GM21367 (cell line): ENCODE data around the gene SNAP47.

Experiments used
- ATAC-seq: cut with Tn5 transposase; IDR thresholded peaks from one replicate; pipeline ENCODE4 v1.9.1; 2021; ENCODE audit not compliant: unreplicated experiment

SNAP47 gene

GRCh38 chr1:227748496-227749182 is 13.4 kb downstream of the SNAP47 start:
- no peak for ATAC-seq

DNA sequence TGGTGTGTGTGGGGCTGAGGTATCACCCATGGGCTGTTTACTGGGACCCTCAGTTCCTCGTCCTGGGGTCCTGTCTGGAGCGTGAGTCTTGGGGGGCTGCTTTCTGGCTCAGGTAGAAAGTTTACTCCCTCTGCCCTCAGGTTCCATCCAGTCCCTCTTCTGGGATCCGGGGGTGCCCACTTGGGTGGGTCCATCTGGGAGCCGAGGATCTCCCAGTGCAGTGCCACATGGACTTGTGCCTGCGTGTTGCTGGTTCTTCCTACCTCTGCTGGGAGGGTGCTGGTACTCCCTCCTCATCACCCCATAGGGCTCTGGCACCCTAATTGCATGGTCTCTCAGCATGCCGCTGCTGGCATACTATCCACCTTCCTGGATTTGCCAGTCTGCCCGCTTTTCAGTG is 14.0 kb downstream of the SNAP47 start:
- no peak for ATAC-seq

DNA sequence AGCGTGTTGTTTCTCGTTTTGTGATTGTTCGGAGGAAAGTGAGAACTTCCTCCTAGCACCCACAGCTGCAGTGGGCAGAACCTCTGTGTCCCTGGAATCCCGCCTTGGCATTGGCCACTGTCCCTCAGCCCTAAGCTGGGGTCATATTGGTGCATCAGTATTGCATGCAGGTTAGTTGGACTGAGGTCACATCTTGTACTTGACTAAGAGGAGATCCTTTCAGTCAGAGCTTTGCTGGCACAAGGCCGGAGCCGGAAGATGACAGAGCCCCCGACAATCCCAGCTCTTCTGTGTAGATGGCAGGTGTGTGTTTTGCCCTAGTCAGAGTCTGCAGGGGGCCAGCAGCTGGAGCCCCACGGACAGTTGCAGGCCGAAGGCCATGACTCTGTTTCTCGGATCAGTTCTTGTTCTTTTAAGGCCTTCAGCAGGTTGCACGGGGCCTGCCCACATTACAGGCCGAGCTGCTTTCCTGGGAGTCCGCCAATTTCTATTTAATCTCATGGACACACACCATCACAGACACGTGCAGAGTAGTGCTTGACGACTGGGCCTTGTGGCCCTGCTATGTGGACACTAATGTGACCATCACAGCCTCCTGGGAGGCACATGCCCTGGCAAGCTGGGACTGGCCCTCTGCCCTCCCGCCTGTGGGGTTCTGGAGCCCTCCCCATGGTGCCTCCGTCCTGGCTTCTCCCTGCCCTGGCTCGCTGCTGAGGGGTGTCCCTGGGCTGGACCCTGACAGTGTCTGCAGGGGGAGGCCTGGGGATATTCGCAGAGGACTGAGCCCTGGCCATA is 14.9 kb downstream of the SNAP47 start:
- ATAC-seq: no peak

DNA sequence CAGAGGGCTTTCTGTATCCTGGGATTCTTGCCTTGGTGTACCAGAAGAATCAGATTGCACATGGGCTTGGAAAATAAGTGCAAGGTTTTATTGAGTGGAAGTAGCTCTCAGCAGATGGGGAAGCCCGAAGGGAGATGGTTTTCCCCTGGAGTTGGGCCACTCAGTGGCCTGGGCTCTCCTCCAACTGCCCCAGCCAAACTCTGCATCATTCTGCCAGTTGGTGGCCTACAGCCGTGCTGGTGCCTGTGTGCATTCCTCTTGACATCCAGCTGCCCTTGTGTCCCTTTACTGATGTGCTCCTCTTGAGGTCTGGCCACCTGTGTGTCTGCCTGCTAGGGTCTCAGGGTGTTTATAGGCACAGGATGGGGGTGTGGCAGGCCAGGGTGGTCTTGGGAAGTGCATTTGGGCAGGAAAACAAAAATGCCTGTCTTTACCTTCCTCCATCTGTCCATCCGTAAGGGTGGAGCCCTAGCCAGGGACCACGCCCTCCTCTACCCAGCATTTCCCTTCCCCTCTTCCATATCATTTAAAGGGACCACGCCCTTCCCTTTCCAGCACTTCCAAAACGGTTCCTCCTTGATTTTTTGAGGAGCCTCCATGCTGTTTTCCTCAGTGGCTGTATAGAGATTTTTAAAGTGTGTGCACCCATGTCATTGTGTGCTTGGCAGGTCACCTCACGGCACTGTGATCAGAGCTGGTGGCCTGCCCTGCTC is 18.9 kb downstream of the SNAP47 start:
- ATAC-seq: no peak

GRCh38 chr1:227754958-227755357 is 19.7 kb downstream of the SNAP47 start:
- no peak for ATAC-seq

- ATAC-seq: no peak
These were observed 21.1 kb downstream of the SNAP47 start for GRCh38 chr1:227756172-227756959.

DNA sequence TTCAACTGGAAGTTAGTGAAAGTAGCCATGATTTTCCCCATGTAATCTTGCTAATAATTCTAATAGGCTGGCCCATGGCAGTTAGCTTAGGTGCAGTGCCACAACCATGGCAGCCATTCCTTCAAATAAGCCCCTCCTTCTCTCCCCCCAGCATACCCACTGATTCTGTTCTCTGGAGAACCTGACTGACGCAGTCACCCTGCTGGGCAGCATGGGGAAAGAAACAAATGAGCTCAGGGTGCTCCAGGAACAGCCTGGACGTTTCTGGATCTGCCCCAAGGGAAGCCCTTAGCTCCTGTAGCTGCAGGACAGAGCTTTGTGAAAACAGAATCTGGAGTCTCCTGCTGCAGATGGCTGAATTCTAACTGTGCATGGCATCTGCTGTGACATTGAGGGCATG is 22.5 kb downstream of the SNAP47 start:
- no peak for ATAC-seq

- ATAC-seq: peak; percentile 36
These were observed 23.1 kb downstream of the SNAP47 start for GRCh38 chr1:227758366-227758765.

GRCh38 chr1:227759341-227760300 is 24.4 kb downstream of the SNAP47 start:
- no peak for ATAC-seq

DNA sequence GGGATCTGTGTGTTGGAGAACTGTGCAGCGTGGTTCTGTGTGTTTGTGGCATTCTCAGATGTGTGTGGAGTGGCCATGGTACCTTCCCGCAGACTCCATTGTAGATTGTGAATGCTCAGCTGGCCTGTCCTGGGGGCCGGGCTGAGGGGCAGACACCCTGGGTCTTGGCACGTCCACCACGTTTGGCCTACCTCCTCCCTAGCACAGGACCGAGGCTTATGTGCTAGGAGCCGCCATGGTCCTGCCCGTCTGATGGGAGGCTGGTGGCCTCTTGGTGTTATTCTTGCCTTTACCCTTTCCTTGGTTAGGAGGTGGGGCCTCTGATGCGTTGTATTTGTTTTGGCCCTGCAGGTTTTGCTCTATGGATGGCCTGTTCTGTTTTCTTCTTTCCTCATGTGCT is 25.1 kb downstream of the SNAP47 start:
- ATAC-seq: no peak

GRCh38 chr1:227761621-227762230 is 26.5 kb downstream of the SNAP47 start:
- ATAC-seq: no peak

DNA sequence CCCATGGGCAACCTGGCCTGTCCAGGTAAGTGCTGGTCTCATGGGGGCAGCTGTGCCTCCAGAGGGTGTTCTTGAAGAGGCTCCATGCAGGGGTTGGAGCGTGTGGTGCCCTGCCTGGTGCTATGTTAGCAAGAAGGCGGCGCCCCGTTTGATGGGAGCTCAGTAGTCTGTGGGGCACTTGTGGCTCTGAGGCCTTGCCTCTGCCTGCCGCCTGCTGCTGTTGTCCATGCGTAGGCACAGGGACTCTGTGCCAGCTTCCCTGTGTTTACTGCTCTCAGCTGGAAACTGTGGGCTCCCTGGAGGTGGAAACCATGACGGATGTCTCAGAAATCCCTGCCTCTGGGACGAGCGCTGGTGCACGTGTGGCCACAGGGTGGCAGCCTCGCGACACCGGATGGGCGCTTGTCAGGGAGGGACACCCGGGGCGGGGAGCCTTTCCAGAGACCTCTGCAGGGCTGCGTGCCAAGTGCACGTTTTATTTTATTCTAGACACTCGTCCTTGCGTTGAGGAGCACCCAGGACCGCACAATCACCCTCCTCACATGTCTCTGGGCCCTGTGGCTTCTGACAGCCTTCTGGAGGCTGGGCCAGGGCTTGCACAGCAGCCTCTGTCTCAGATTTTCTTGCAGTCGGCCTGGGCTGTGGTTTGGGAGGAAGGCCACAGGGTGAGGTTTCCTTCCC is 27.1 kb downstream of the SNAP47 start:
- peak; percentile 80 for ATAC-seq

GRCh38 chr1:227763246-227764018 is 28.2 kb downstream of the SNAP47 start:
- ATAC-seq: no peak

GRCh38 chr1:227764019-227764391 is 28.8 kb downstream of the SNAP47 start:
- ATAC-seq: no peak

- ATAC-seq: no peak
These were observed 30.2 kb downstream of the SNAP47 start for GRCh38 chr1:227765261-227766014.

GRCh38 chr1:227766015-227766634 is 30.9 kb downstream of the SNAP47 start:
- no peak for ATAC-seq

DNA sequence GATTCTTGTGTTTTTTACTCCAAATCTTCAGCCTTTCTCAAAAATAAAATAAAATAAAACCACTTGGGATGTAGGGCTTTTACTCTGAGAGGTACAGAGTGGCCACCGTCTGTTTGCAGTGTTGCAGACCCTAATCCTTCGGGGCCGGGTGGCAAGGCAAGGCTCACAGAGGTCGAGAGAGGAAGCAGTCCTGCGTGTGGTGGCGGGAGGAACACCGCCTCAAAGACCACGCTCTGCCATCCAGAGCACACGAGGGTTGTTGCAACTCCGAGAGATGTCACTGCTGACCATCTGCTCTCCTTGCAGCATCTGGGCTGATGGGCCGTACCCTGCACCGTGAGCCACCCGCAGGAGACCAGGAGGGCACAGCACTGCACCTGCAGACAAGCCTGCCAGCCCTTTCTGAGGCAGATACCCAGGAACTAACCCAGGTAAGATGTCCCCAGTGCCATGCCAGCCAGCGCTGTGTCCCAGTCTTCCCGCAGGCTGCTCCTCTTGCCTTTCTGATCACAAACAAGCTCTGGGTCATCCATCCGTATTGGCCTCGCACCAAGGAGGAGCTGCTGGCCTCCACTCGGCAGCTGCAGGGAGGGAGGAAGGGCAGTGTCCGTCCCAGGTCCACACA is 31.5 kb downstream of the SNAP47 start:
- ATAC-seq: no peak
